HUES48 (cell line): ENCODE results near the gene CDC42EP1.

Experiments used
- H3K27ac ChIP-seq: one replicate; pipeline ENCODE4 v1.7.0; 2013; ENCODE audit warnings: low read depth, low read length, inconsistent platforms
- H3K27me3 ChIP-seq: 2 replicates; pipeline ENCODE4 v1.6.1; 2013; ENCODE audit warnings: mild to moderate bottlenecking, low read length; ENCODE audit not compliant: control insufficient read depth, insufficient read depth
- H3K36me3 ChIP-seq: 2 replicates; pipeline ENCODE4 v1.6.1; 2013; ENCODE audit warnings: low read length; ENCODE audit not compliant: control insufficient read depth, insufficient read depth
- H3K4me1 ChIP-seq: 2 replicates; pipeline ENCODE4 v1.6.1; 2013; ENCODE audit warnings: mild to moderate bottlenecking, low read length; ENCODE audit not compliant: control insufficient read depth, insufficient read depth
- H3K4me3 ChIP-seq: 2 replicates; pipeline ENCODE4 v1.5.1; 2013; ENCODE audit warnings: mild to moderate bottlenecking, low read depth, low read length
- H3K9ac ChIP-seq: 2 replicates; pipeline ENCODE4 v1.6.1; 2013; ENCODE audit warnings: mild to moderate bottlenecking, low read depth, low read length, moderate library complexity
- H3K9me3 ChIP-seq: 2 replicates; pipeline ENCODE4 v1.6.1; 2013; ENCODE audit warnings: low read length; ENCODE audit not compliant: control insufficient read depth, insufficient read depth

CDC42EP1 gene, protein sequence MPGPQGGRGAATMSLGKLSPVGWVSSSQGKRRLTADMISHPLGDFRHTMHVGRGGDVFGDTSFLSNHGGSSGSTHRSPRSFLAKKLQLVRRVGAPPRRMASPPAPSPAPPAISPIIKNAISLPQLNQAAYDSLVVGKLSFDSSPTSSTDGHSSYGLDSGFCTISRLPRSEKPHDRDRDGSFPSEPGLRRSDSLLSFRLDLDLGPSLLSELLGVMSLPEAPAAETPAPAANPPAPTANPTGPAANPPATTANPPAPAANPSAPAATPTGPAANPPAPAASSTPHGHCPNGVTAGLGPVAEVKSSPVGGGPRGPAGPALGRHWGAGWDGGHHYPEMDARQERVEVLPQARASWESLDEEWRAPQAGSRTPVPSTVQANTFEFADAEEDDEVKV

DNA sequence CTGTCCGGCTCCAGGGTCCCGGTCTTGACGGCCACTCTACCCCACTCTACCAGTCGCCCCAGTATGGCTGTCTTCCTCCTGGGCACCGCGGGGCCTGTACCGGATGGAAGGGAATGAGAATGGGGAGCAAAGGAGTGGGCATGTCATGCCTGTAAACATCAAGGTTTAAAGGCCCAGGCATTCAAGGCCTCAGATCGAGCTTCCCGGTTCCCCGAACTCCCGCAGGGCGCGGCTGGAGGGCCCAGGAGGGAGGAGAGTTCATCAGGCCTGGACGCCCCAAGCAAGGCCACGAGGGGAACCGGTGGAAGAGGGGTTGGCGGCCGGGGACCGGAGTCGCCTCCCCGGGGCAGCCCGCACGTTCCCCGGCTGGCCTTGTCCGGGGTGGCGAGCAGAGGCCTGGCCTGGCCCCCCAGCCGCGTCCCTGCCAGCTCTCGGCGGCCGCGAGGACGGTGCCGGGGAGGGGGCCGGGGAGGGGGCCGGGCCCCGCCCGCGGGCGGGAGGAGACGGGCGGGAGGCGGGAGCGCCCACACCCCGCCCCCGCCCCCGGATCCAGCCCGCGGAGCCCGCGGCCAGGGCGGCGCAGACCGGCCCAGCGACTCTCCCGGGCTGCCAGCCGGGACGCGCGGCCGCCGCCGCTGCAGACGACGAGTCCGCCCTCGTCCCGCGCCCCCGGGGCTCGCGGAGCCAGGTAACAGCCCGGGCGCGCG is at the start of gene CDC42EP1:
Gene CDC42EP1 (plus strand): TSS at position 580 of the 707 bp plus-strand sequence. CDS start 5,870 bp downstream, outside the sequence.
- Histone ChIP-seq H3K9me3 (no peaks in the 10 kb centered on the region), H3K36me3 (no peaks in the 10 kb centered on the region), H3K27me3 (peaks cover 47% of the 10 kb centered on the region), H3K27ac (peak within 1 kb of the TSS; percentile 66), H3K4me3 (peak within 1 kb of the TSS; percentile 54), H3K9ac (peak within 1 kb of the TSS; percentile 47), H3K4me1 (peaks cover 42% of the 10 kb centered on the region)

DNA sequence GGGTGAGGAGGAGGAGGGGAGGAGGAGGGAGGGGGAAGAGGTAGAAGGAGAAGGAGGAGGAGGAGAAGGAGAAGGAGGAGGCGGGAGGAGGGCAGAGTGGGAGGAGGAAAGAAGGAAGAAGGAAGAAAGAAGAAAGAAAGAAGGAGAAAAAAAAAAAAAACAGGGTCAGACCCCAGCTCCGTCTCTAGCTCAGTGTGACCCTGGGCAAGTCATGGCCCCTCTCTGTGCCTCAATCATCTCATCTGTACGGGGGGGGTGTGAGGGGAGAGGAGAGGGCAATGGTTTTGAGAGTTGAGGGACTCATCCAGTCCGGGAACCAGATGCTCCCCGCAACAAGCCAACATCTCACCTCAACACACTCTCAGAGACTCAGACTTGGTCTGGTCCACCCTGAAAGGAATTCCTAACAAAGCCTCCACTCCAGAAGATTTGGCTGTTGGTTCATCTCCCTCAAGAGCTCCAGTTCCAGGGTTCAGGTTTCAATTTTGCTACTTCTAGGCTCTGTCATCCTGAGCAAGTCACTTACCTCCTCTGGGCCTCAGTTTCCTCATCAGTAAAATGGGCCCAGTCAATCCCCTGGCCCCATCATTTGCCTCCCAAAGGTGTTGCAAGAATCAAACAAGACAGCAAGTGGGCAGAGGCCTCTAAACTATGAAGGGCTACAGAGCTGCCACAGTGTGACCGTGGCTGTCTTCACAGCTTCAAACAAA is 48.7 kb upstream of the CDC42EP1 start:
- Histone ChIP-seq H3K9me3 (no peaks in the 10 kb centered on the region), H3K27me3 (no peaks in the 10 kb centered on the region), H3K27ac (no peak overlapping the region), H3K4me3 (no peak overlapping the region), H3K36me3 (no peaks in the 10 kb centered on the region), H3K9ac (no peak overlapping the region), H3K4me1 (no peaks in the 10 kb centered on the region)

GRCh38 chr22:37514526-37515051 is 45.7 kb upstream of the CDC42EP1 start:
- Histone ChIP-seq H3K27me3 (peaks cover 17% of the 10 kb centered on the region), H3K4me3 (no peak overlapping the region), H3K9ac (no peak overlapping the region), H3K36me3 (no peaks in the 10 kb centered on the region), H3K27ac (no peak overlapping the region), H3K4me1 (no peaks in the 10 kb centered on the region), H3K9me3 (no peaks in the 10 kb centered on the region)

DNA sequence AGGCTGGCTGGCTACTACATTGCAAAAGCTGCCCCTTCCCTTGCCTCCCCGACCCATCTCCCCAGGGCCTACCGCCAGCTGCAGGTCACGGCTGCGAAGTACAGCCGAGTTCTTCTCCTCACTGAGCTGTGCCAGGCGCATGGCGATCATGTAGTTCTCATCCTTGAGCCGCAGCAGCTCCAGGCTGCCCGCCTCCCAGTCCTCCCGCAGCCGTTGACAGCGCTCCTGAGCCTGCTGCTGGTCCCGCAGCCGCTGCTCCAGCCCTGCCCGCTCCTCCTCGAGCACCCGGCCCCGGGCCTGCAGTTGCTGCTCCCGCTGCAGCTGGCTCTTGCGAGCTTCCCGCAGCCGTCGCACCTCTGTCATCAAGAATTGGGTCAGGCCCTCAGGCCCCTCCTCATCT is 44.4 kb upstream of the CDC42EP1 start:
- H3K4me3 ChIP-seq, result no peak overlapping the region
- H3K9ac ChIP-seq, result no peak overlapping the region
- H3K9me3 ChIP-seq, result no peaks in the 10 kb centered on the region
- no peaks in the 10 kb centered on the region for H3K36me3 ChIP-seq
- peaks cover 24% of the 10 kb centered on the region for H3K27me3 ChIP-seq
- H3K4me1 ChIP-seq, result peaks cover 4% of the 10 kb centered on the region; the same call in 1 of the 2 replicates
- no peak overlapping the region for H3K27ac ChIP-seq

GRCh38 chr22:37516456-37516855 is 43.8 kb upstream of the CDC42EP1 start:
- Histone ChIP-seq H3K36me3 (no peaks in the 10 kb centered on the region), H3K9ac (no peak overlapping the region), H3K4me3 (no peak overlapping the region), H3K27me3 (peaks cover 27% of the 10 kb centered on the region), H3K9me3 (no peaks in the 10 kb centered on the region), H3K4me1 (peaks cover 4% of the 10 kb centered on the region; the same call in 1 of the 2 replicates), H3K27ac (no peak overlapping the region)

- Histone ChIP-seq H3K9ac (no peak overlapping the region), H3K27me3 (peaks cover 27% of the 10 kb centered on the region), H3K4me1 (peaks cover 4% of the 10 kb centered on the region; the same call in 1 of the 2 replicates), H3K9me3 (no peaks in the 10 kb centered on the region), H3K36me3 (no peaks in the 10 kb centered on the region), H3K4me3 (peak overlapping the region; percentile 70), H3K27ac (no peak overlapping the region)
Measured at GRCh38 chr22:37517826-37518450, 42.3 kb upstream of the CDC42EP1 start.

DNA sequence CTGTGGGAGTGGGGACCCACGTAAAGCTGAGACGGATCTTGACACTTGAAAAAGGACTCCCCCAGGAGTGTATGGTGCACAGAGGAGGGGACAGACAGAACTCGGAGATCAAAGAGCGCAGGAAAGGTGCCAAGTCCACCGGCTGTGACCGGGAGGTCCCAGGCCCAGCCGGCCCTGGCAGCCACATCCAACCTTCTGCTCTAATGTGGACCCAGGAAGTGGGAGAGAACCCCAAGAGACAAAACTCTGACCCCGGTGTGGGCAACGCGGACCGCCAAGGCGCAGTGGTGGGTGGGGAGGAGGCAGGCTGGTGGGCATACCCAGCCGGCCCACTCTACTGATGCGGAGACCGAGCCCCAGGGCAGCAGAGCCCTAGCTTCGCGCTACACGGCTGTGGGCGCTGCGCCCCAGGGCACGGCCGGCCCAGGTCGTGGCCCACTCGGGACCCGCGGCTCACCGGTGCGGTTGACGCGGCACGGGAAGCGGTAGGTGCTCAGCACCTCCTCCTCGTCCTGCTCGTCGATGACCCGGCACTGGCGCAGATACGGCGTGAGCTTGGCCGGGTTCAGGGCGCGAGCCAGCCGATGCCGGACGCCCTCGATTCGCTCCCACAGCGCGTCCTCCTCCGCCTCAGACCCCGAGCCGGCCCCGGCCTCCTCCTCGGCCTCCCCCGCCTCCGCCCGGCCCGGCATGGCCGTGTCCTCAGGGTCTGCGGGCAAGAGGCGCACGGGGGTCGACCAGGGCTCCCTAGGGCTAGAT is 41.6 kb upstream of the CDC42EP1 start:
- Histone ChIP-seq H3K27me3 (peaks cover 27% of the 10 kb centered on the region), H3K9me3 (no peaks in the 10 kb centered on the region), H3K9ac (no peak overlapping the region), H3K4me1 (peaks cover 4% of the 10 kb centered on the region; the same call in 1 of the 2 replicates), H3K4me3 (peak overlapping the region; percentile 70), H3K36me3 (no peaks in the 10 kb centered on the region), H3K27ac (no peak overlapping the region)

DNA sequence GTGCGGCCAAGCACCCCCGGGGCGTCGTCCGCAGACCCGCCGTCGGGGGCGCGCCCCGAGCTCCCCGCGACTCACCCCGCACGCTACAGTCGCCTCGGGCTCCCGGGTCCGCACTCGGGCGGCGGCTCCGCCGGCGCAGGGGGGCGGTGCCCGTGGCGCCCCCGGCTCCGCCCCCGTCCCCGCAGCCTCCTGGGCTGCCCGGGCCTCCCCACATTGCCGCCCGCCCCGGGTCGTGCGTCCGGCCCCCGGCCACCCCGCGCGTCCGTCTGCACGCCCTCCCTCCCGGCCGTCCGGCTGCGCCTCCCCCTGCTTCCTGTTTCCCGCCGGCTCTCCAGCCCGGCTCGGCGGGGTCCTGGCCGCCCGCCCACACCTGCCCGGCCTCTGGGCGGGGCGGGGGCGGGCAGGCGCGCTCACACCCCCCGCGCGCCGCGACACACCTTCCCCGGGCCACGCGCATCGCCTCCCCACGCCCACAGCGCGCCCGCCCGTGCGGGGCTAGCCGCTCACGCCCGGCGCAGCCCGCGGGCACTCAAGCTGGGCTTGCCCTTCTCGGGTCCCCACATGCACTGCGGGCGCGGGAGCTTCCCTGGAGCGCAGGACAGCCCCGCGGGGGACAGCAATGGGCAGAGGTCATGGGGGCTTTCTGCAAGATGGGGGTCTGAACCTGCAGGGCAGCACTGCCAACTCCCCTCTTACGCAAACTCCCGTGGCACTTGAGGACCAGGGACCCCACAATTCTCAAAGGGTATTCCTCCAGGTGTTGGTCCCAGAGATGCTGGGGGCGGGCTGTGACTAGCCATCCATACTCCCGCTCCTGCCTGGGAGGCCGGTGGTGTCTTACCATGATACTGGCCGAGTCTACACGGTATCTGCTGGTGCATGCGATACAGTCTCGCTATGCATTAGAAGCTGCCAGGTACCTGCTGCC is 40.7 kb upstream of the CDC42EP1 start, which contains the start of gene CARD10:
Gene CARD10 (minus strand): TSS at position 148 of the 928 bp plus-strand sequence. CDS start 215 bp downstream, outside the sequence.
- no peaks in the 10 kb centered on the region for H3K9me3 ChIP-seq
- H3K9ac ChIP-seq, result no peak within 1 kb of the TSS
- H3K27ac ChIP-seq, result no peak within 1 kb of the TSS
- H3K4me3 ChIP-seq, result peak within 1 kb of the TSS; percentile 70
- no peaks in the 10 kb centered on the region for H3K36me3 ChIP-seq
- peaks cover 4% of the 10 kb centered on the region; the same call in 1 of the 2 replicates for H3K4me1 ChIP-seq
- H3K27me3 ChIP-seq, result peaks cover 27% of the 10 kb centered on the region

DNA sequence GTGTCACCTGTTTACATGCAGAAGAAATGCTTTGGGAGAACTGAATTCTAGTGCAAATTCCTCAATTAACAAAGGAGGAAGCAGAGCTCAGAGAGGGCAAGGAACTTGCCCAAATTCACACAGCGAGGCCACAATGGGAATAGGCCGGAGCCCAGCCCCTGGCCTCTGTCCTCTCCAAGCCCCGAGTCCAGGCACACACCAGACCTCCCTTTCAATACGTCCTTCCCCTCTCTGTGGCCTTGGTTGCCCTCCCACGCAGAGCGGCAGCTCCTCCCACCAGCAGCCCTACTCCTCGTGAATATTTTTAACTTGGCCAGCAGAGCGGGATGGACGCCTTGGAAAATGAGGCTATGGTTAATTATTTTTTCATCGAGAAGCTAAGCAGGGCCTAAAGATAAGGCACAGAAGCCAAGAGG is 39.5 kb upstream of the CDC42EP1 start:
- Histone ChIP-seq H3K27ac (no peak overlapping the region), H3K9ac (no peak overlapping the region), H3K4me3 (no peak overlapping the region), H3K36me3 (no peaks in the 10 kb centered on the region), H3K9me3 (no peaks in the 10 kb centered on the region), H3K4me1 (peaks cover 4% of the 10 kb centered on the region; the same call in 1 of the 2 replicates), H3K27me3 (peaks cover 27% of the 10 kb centered on the region)
